Measurements from ENCODE around the gene PACRG.

GRCh38 chr6:162854734-162855191, 127.0 kb downstream of the PACRG start:
- TF ChIP-seq MBNL3 (CRISPR knock-in tag; conservative IDR thresholded peaks at IDR 0.05) (no peak), DRAP1 (CRISPR knock-in tag; IDR thresholded peaks at IDR 0.05) (no peak), CBFB (CRISPR knock-in tag; IDR thresholded peaks at IDR 0.05) (no peak), POLR2A (IDR thresholded peaks at IDR 0.05; ENCODE audit: insufficient read depth in 1 of 2, low read depth in 2 of 2, low read length in 2 of 2) (no peak), SAFB2 (CRISPR knock-in tag; IDR thresholded peaks at IDR 0.05; ENCODE audit: borderline replicate concordance, low read depth) (no peak), ZNF639 (CRISPR knock-in tag; conservative IDR thresholded peaks at IDR 0.05) (no peak), CTCF (CRISPR knock-in tag; IDR thresholded peaks at IDR 0.05) (no peak), XRCC5 (optimal IDR thresholded peaks at IDR 0.05; ENCODE audit: low read length) (no peak), NFYB (CRISPR knock-in tag; IDR thresholded peaks at IDR 0.05) (no peak), CEBPB (IDR thresholded peaks at IDR 0.05; ENCODE audit: borderline replicate concordance, low read depth, low read length) (no peak), EZH2 (conservative IDR thresholded peaks at IDR 0.05; ENCODE audit: low read depth, low read length) (no peak), NR1H2 (CRISPR knock-in tag; IDR thresholded peaks at IDR 0.05; ENCODE audit: borderline replicate concordance, low read depth) (no peak)
